Measurements from ENCODE around the gene SLC16A1. TPM values are rescaled to one million over a fixed set of nuclear protein-coding genes. Genes with fewer than 3 reads are reported as not detected.

Gene SLC16A1
- total RNA-seq, 1 experiment from 2014 or later = 116 TPM

GRCh38 chr1:112889052-112889768 lies 66.8 kb downstream of the SLC16A1 start:
- ChIA-PET POLR2A (ENCODE audit: unreplicated experiment) (no interaction called here), CTCF (interaction anchor here (0.6 kb wide), 2 partner anchors 12 to 64 kb away, joined by 3 to 4 read pairs; no protein-coding TSS in a partner anchor)

GRCh38 chr1:112888630-112889029 lies 67.4 kb downstream of the SLC16A1 start:
- TF ChIP-seq, protein P1, sequence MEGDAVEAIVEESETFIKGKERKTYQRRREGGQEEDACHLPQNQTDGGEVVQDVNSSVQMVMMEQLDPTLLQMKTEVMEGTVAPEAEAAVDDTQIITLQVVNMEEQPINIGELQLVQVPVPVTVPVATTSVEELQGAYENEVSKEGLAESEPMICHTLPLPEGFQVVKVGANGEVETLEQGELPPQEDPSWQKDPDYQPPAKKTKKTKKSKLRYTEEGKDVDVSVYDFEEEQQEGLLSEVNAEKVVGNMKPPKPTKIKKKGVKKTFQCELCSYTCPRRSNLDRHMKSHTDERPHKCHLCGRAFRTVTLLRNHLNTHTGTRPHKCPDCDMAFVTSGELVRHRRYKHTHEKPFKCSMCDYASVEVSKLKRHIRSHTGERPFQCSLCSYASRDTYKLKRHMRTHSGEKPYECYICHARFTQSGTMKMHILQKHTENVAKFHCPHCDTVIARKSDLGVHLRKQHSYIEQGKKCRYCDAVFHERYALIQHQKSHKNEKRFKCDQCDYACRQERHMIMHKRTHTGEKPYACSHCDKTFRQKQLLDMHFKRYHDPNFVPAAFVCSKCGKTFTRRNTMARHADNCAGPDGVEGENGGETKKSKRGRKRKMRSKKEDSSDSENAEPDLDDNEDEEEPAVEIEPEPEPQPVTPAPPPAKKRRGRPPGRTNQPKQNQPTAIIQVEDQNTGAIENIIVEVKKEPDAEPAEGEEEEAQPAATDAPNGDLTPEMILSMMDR (conservative IDR thresholded peaks at IDR 0.05; ENCODE audit: low read depth, low read length) = no peak
- TF ChIP-seq EZH2phosphoT487 (IDR thresholded peaks at IDR 0.05; ENCODE audit: borderline replicate concordance, low read length) (no peak), EZH2 (IDR thresholded peaks at IDR 0.05; ENCODE audit: low read length, unreplicated experiment) (no peak)
- POLR2A ChIA-PET (ENCODE audit: unreplicated experiment) = no interaction called here
- DNase-seq = peak; percentile 1
- Histone ChIP-seq H3K36me3 (ENCODE audit: low read depth, low read length) (peaks cover 5% of the 10 kb centered on the region; the same call in 1 of the 2 replicates), H3K4me1 (ENCODE audit: insufficient read depth, low read length) (no peaks in the 10 kb centered on the region), H3K27ac (ENCODE audit: low read length) (no peak overlapping the region), H3K9me3 (ENCODE audit: low read length) (peaks cover 4% of the 10 kb centered on the region; the same call in 1 of the 2 replicates), H3F3A (ENCODE audit: low read length, unreplicated experiment) (no peaks in the 10 kb centered on the region), H2AFZ (ENCODE audit: low read length) (no peak overlapping the region), H3K79me2 (ENCODE audit: low read length) (no peaks in the 10 kb centered on the region), H3K9ac (ENCODE audit: low read length) (no peak overlapping the region), H3K4me2 (ENCODE audit: low read length) (no peak overlapping the region), H3K9me2 (replicated peaks; ENCODE audit: low read length) (no peaks in the 10 kb centered on the region), H4K20me1 (ENCODE audit: low read length) (no peaks in the 10 kb centered on the region), H3K4me3 (ENCODE audit: low read length) (no peak overlapping the region), H3K27me3 (ENCODE audit: low read length) (no peaks in the 10 kb centered on the region)
- no peak for ATAC-seq
- no TSS peak for BruUV-seq (replicated peaks)
- intact Hi-C loops (cut with micrococcal nuclease) = loop anchor here (10.0 kb wide), 1 partner anchor 186 kb away; the partner anchor contains the start of gene LRIG2
- CTCF ChIA-PET = no interaction called here

More at GRCh38 chr1:112889052-112889768, 66.8 kb downstream of the SLC16A1 start:
- no peaks in the 10 kb centered on the region for H3K79me2 ChIP-seq (ENCODE audit: low read length)
- BruUV-seq (replicated peaks) = no TSS peak
- peaks cover 10% of the 10 kb centered on the region; the same call in 1 of the 2 replicates for H3K9me3 ChIP-seq (ENCODE audit: low read length)
- peak; percentile 15 for DNase-seq
- no peaks in the 10 kb centered on the region for H4K20me1 ChIP-seq (ENCODE audit: low read length)
- no peak overlapping the region for H2AFZ ChIP-seq (ENCODE audit: low read length)
- TF ChIP-seq, protein P1 (conservative IDR thresholded peaks at IDR 0.05; ENCODE audit: low read depth, low read length) = no peak
- TF ChIP-seq EZH2 (IDR thresholded peaks at IDR 0.05; ENCODE audit: low read length, unreplicated experiment) (no peak), EZH2phosphoT487 (IDR thresholded peaks at IDR 0.05; ENCODE audit: borderline replicate concordance, low read length) (no peak)
- H3K9me2 ChIP-seq (replicated peaks; ENCODE audit: low read length) = no peaks in the 10 kb centered on the region
- peaks cover 5% of the 10 kb centered on the region; the same call in 1 of the 2 replicates for H3K36me3 ChIP-seq (ENCODE audit: low read depth, low read length)
- no peak overlapping the region for H3K4me3 ChIP-seq (ENCODE audit: low read length)
- H3K27ac ChIP-seq (ENCODE audit: low read length) = no peak overlapping the region
- H3K27me3 ChIP-seq (ENCODE audit: low read length) = no peaks in the 10 kb centered on the region
- ATAC-seq = no peak
- H3K4me1 ChIP-seq (ENCODE audit: insufficient read depth, low read length) = no peaks in the 10 kb centered on the region
- H3K9ac ChIP-seq (ENCODE audit: low read length) = no peak overlapping the region
- intact Hi-C loops (cut with micrococcal nuclease) = loop anchor here (10.0 kb wide), 1 partner anchor 186 kb away; the partner anchor contains the start of gene LRIG2
- H3F3A ChIP-seq (ENCODE audit: low read length, unreplicated experiment) = no peaks in the 10 kb centered on the region
- H3K4me2 ChIP-seq (ENCODE audit: low read length) = no peak overlapping the region
